ENCODE results near the gene FAM8A1. TPM values are rescaled to one million over a fixed set of nuclear protein-coding genes. Genes with fewer than 3 reads are reported as not detected.

The FAM8A1 gene
- total and polyA plus RNA-seq, 2 of the 13 experiments (the other 11 are each of a cell fraction or from before 2014, with no cell fraction given) = 30.5 to 34.3 TPM

DNA sequence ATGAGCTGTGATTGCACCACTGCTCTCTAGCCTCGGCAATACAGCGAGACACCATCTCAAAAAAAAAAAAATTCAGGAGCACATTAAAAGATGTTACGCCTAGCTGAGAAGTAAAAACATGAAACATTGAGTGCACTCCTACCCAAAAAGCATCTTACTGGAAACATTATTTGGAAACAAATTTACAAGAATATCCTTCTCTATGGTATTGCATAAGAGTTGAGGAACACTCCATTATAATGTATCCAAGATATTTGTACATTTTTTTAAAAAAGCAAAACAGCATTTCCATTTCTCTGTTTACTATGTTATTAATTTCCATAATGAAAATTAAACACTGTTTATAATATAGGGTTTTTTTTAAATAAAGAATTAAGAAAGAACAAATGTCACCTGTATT lies 48.6 kb downstream of the FAM8A1 start:
- BruUV-seq (replicated peaks) = no TSS peak

GRCh38 chr6:17650656-17651309 lies 50.7 kb downstream of the FAM8A1 start:
- CTCF ChIA-PET (ENCODE audit: low intra/inter-chr PET ratio, low total read pairs) = no interaction called here
- Histone ChIP-seq H3K27ac (ENCODE audit: extremely low read length, insufficient read depth, low read length) (no peak overlapping the region), H3K9ac (ENCODE audit: insufficient read depth, low read depth, low read length) (no peak overlapping the region), H3K27me3 (ENCODE audit: control insufficient read depth in 1 of 2, insufficient read depth in 2 of 2, low read length in 2 of 2) (no peaks in the 10 kb centered on the region), H3K36me3 (replicated peaks in 1 of 2; ENCODE audit: control insufficient read depth in 1 of 2, insufficient read depth in 2 of 2, low read length in 2 of 2) (peaks cover 18 to 77% of the 10 kb centered on the region in 2 experiments), H2AFZ (ENCODE audit: low read length) (no peak overlapping the region), H4K20me1 (ENCODE audit: insufficient read depth, low read length) (no peaks in the 10 kb centered on the region), H3K9me3 (ENCODE audit: low read length) (no peaks in the 10 kb centered on the region), H3K4me2 (ENCODE audit: low read depth, low read length) (no peak overlapping the region), H3K4me1 (ENCODE audit: insufficient read depth, low read length) (no peaks in the 10 kb centered on the region), H3K79me2 (ENCODE audit: insufficient read depth, low read length) (peaks cover 5% of the 10 kb centered on the region), H3K4me3 (replicated peaks in 1 of 3; ENCODE audit: insufficient read depth in 1 of 3, low read depth in 2 of 3, low read length in 3 of 3) (no peak overlapping the region)
- BruUV-seq (replicated peaks) = no TSS peak
- ATAC-seq (no peak), DNase-seq (ENCODE audit: low spot score) (no peak), FAIRE-seq (no peak)
- in situ Hi-C loops (cut with HindIII; ENCODE audit: extremely low pct_ligation_motif_present, low pct_unique_long_range_greater_than_20kb) = no loop called here
- intact Hi-C loops (cut with micrococcal nuclease; ENCODE audit: unreplicated experiment) = no loop called here
- 94% methylated on average over 3 of the region's 3 CpGs for WGBS (ENCODE audit: low lambda C conversion rate)
- TF ChIP-seq ZNF121 (CRISPR knock-in tag; IDR thresholded peaks at IDR 0.05) = peak; percentile 42; the same call in 1 of the 2 replicates
- no peak for TF ChIP-seq TBX3 (IDR thresholded peaks at IDR 0.05; ENCODE audit: borderline replicate concordance)
- POLR2A ChIA-PET = no interaction called here

More for the DNA sequence above, 48.6 kb downstream of the FAM8A1 start:
- H4K20me1 ChIP-seq (ENCODE audit: insufficient read depth, low read length) = no peaks in the 10 kb centered on the region
- FAIRE-seq (no peak), DNase-seq (ENCODE audit: low spot score) (no peak), ATAC-seq (no peak)
- TF ChIP-seq CEBPB (IDR thresholded peaks at IDR 0.05; ENCODE audit: borderline replicate concordance, low read depth, low read length) = peak; percentile 35; the same call in 1 of the 2 replicates
- TF ChIP-seq ZNF264 (CRISPR knock-in tag; IDR thresholded peaks at IDR 0.05) = no peak
- no peaks in the 10 kb centered on the region for H3K9me3 ChIP-seq (ENCODE audit: low read length)
- intact Hi-C loops (cut with micrococcal nuclease; ENCODE audit: unreplicated experiment) (no loop called here), in situ Hi-C loops (cut with HindIII; ENCODE audit: extremely low pct_ligation_motif_present, low pct_unique_long_range_greater_than_20kb) (no loop called here)
- H3K36me3 ChIP-seq (replicated peaks in 1 of 2; ENCODE audit: control insufficient read depth in 1 of 2, insufficient read depth in 2 of 2, low read length in 2 of 2) = peaks cover 26 to 80% of the 10 kb centered on the region in 2 experiments
- no peak overlapping the region for H3K4me3 ChIP-seq (replicated peaks in 1 of 3; ENCODE audit: insufficient read depth in 1 of 3, low read depth in 2 of 3, low read length in 3 of 3)
- no peak overlapping the region for H2AFZ ChIP-seq (ENCODE audit: low read length)
- no peak overlapping the region for H3K9ac ChIP-seq (ENCODE audit: insufficient read depth, low read depth, low read length)
- no peaks in the 10 kb centered on the region for H3K27me3 ChIP-seq (ENCODE audit: control insufficient read depth in 1 of 2, insufficient read depth in 2 of 2, low read length in 2 of 2)
- H3K4me2 ChIP-seq (ENCODE audit: low read depth, low read length) = no peak overlapping the region
- WGBS (ENCODE audit: low lambda C conversion rate) = 99% methylated on average over 3 of the region's 3 CpGs
- H3K27ac ChIP-seq (ENCODE audit: extremely low read length, insufficient read depth, low read length) = no peak overlapping the region
- ChIA-PET POLR2A (no interaction called here), CTCF (ENCODE audit: low intra/inter-chr PET ratio, low total read pairs) (no interaction called here)
- H3K4me1 ChIP-seq (ENCODE audit: insufficient read depth, low read length) = no peaks in the 10 kb centered on the region
- H3K79me2 ChIP-seq (ENCODE audit: insufficient read depth, low read length) = peaks cover 5% of the 10 kb centered on the region
